GM18507 (cell line): ENCODE data around the gene WNT7B.

Source experiments
- DNase-seq: peaks from one replicate; pipeline ENCODE4 v3.0.0; 2011; ENCODE audit warnings: low read depth; ENCODE audit not compliant: insufficient read length; ENCODE audit errors: extremely low spot score
- FAIRE-seq: peaks from 2 replicates; lab custom pipeline; 2011; peaks lifted over from hg19 to GRCh38; lab: Jason Lieb, UNC

The WNT7B gene

GRCh38 chr22:45975164-45976161 is 1.5 kb downstream of the WNT7B start:
- FAIRE-seq (no peak), DNase-seq (no peak)

GRCh38 chr22:45974498-45974897 is 2.5 kb downstream of the WNT7B start:
- DNase-seq (no peak), FAIRE-seq (no peak)

- FAIRE-seq = no peak
Measured at GRCh38 chr22:45972889-45973253, 4.1 kb downstream of the WNT7B start.

GRCh38 chr22:45972091-45972888 is 4.7 kb downstream of the WNT7B start:
- no peak for FAIRE-seq
- no peak for DNase-seq

More at GRCh38 chr22:45972889-45973253, 4.1 kb downstream of the WNT7B start:
- no peak for DNase-seq

- FAIRE-seq (no peak), DNase-seq (no peak)
Measured at GRCh38 chr22:45971408-45972028, 5.4 kb downstream of the WNT7B start.

GRCh38 chr22:45970705-45971407 is 6.1 kb downstream of the WNT7B start:
- no peak for DNase-seq
- FAIRE-seq = no peak

- no peak for FAIRE-seq
- DNase-seq = no peak
Measured at GRCh38 chr22:45969801-45970470, 7.0 kb downstream of the WNT7B start.

GRCh38 chr22:45969414-45969799 is 7.6 kb downstream of the WNT7B start:
- FAIRE-seq (no peak), DNase-seq (no peak)

GRCh38 chr22:45968751-45969413 is 8.1 kb downstream of the WNT7B start:
- no peak for DNase-seq

GRCh38 chr22:45968003-45968650 is 8.8 kb downstream of the WNT7B start:
- FAIRE-seq = no peak

More at GRCh38 chr22:45968751-45969413, 8.1 kb downstream of the WNT7B start:
- no peak for FAIRE-seq

GRCh38 chr22:45966895-45967365 is 10.0 kb downstream of the WNT7B start:
- no peak for DNase-seq
- FAIRE-seq = no peak

More at GRCh38 chr22:45968003-45968650, 8.8 kb downstream of the WNT7B start:
- DNase-seq = no peak

GRCh38 chr22:45966320-45966894 is 10.6 kb downstream of the WNT7B start:
- FAIRE-seq (no peak), DNase-seq (no peak)

- DNase-seq = no peak
- FAIRE-seq = no peak
Measured at GRCh38 chr22:45965563-45965962, 11.4 kb downstream of the WNT7B start.

GRCh38 chr22:45964926-45965527 is 11.9 kb downstream of the WNT7B start:
- no peak for FAIRE-seq
- DNase-seq = no peak

- no peak for DNase-seq
- FAIRE-seq = no peak
Measured at GRCh38 chr22:45964372-45964771, 12.6 kb downstream of the WNT7B start.

- FAIRE-seq = no peak
Measured at GRCh38 chr22:45963821-45964220, 13.1 kb downstream of the WNT7B start.

GRCh38 chr22:45962756-45963324 is 14.1 kb downstream of the WNT7B start:
- DNase-seq (no peak), FAIRE-seq (no peak)

More at GRCh38 chr22:45963821-45964220, 13.1 kb downstream of the WNT7B start:
- DNase-seq = no peak
